GM19025 (cell line): ENCODE results near the gene OSMR.

Experiments
- ATAC-seq: cut with Tn5 transposase; IDR thresholded peaks from one replicate; pipeline ENCODE4 v1.9.1; 2021; ENCODE audit warnings: mild to moderate bottlenecking, low read depth, moderate library complexity; ENCODE audit not compliant: unreplicated experiment

The OSMR gene

DNA sequence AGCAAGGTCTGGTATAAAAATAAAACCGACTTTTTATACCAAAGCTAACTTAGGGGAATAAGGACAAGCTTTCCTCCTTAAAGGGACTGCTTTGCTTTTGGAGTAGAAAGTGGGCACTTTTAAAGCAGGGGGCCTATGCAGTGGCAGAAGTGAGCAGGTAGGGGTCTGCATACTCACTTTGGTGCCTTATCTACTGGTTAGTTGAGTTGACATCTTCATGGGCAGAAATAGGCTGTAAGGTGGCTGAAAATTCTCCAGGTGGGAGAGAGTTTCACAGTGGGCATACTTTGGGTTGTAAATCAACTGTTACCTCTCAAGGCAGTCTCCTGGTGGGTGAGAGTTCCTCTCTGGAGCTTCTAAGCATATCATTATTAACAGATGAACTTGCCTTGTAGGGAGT lies 24.8 kb downstream of the OSMR start:
- ATAC-seq = no peak

DNA sequence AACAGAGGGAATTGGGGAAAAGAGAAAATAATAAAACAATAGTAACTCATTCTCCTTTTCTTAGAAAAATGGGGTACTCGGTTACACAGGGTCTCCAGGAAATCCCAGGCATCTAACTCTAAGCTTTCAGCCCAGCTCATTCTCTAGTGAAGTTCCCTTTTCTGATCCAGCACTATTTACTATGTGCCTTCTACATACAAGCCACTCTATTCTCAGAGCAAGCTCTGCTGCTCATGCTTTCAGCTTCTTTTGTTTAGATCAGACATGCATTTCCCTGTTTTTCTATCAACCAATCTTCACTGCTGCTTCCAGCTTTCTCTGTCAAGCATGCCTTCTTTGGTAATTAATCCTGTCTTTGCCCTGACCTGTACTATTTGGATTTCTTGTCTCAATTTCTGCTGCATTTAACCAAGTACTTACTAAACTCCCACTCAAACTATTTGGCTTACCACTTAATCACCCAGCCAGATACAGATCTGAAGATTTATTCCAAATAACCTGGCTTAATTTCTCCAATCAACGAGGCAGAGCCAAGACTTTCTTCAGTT lies 25.3 kb downstream of the OSMR start:
- ATAC-seq = no peak

DNA sequence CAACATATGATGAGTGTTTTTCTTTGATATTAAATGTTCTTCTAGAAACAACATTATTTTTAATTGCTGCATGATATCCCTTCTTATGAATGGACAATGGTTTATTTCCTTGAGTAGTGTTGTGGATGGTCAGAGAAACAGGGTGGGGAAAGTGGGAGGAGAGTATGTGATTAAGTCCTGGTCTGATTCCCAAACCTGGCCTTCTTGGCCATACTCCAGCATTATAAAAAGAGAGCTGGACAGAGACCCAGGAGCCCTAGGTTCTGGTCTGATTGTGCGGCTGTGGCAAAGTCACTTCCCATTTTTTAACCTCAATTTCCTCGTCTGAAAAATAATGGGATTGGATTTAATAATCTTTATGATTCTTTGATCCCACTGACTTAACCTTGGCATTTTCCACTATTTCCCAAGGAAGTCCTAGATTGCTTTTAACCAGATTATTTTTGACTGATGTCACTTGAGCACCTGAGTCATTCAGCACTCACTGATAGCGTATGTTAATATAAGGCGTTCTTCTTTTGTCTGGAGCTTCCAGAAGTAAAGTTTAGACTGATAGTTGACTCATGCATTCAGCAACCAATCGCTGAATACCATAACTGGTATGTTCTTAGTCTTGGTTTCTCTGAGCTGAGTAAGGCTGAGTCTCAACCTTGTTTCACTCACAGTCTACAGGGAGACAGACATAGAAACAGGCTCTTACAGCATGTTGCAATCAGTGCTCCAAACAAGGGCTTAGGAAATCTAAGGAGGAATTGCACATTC lies 26.2 kb downstream of the OSMR start:
- no peak for ATAC-seq

DNA sequence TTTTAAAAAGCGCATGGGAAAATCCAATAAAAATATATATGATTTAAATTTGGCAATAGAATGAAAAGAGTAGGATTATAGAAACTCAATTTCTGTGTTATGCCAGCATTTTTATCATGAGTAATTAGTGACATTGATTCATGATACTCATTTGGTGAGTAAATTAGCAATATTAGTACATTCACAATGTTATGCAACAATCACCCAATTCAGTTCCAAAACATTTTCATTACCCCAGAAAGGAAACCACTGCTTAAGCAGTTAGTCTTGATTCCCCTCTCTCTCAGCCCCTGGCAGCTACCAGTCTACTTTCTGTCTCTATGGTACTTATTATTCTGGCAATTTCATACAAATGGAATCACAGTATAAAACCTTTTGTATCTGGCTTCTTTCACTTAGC lies 27.0 kb downstream of the OSMR start:
- no peak for ATAC-seq

DNA sequence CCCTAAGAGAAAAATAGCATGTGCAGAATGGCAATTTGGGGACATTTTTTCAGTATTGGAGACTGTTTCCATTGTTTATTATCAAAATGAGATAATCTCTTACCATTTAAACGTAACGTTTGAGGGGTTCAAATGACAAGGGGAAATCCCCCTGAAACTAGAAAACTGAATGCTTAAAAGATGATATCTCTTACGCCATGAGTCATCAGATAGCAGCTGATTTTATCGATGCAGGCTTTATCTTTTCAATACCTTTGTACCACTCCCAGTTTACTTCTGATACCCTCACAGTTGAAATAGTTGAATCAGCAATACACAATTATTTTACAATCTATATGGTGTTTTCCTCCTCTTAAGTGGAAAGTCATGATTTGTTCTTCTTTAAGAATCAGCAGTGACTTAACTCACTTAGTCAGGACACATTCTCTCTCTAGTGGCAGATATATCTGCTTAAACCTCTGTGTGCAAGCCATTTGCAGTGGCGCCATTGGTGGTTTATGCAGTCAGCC lies 29.2 kb downstream of the OSMR start:
- no peak for ATAC-seq

DNA sequence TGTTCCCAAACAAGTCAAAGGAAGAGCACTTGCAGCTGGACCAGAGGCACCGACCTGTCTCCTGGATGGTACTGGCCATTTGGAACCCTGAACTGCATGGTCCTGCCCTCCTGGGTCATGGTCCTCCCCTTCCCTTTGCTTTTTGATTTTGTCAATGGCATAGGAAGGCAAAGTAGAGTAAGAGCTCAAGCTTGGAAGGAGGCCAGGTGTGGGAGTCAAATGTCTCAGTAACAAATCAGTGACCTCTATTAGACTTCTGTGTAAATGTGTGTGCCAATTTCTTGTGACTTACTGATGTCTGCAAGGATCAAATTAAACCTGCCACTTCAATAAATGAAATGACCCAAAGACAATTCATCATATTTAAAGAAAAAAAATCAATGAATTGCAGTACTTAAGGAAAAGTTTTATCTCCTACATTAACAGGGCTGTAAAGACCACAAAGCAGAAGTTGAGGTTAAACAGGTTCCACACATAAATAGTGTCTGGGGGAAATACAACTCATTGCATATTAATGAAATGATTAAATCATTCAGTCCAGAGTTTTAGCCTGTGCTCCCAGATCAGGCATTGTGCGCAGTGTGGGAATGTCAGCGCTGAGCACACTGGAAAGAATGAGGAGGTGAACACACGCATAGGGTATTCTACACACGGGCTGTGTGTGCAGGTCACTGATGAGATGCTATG lies 32.7 kb downstream of the OSMR start:
- no peak for ATAC-seq

DNA sequence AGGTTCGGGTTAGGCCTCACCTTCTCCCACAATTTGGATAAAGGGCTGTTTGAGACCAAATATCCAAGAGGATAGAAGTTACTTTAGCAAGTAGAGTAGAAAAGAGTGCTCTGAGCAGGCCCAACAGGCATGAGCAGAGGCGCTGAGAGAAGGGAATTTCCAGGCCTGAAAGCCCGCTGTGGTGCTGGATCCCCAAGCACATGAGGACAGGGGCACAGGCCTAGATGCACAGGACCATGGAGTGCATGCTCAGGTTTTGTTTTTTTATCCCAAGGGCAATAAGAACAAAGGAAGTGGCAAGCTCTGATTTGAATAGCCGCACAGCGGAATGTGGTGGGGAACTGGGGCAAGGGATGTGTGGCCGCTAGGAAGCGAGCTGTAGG lies 33.3 kb downstream of the OSMR start:
- no peak for ATAC-seq

DNA sequence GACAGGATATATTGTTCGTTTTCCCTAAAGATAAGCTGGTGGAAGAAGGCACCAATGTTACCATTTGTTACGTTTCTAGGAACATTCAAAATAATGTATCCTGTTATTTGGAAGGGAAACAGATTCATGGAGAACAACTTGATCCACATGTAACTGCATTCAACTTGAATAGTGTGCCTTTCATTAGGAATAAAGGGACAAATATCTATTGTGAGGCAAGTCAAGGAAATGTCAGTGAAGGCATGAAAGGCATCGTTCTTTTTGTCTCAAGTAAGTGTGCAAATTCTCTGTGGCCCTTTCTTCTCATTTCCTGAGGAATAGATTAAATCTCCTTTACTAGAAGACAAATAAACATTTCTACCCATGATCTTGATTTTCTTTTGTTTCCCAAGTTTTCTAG lies 38.0 kb downstream of the OSMR start:
- no peak for ATAC-seq

DNA sequence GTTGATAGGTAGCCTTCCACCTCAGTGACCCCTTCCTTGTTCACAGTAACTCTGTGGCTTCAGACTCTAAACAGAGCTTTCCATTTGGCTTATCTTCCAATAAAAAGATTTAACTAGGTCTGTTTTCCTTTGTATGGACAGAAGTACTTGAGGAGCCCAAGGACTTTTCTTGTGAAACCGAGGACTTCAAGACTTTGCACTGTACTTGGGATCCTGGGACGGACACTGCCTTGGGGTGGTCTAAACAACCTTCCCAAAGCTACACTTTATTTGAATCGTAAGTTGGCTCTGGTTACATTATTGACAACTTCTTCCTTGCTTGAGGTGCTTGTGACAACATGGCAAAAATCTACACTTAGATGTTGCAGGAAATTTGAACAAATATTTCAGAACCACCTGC lies 39.4 kb downstream of the OSMR start:
- ATAC-seq = no peak

DNA sequence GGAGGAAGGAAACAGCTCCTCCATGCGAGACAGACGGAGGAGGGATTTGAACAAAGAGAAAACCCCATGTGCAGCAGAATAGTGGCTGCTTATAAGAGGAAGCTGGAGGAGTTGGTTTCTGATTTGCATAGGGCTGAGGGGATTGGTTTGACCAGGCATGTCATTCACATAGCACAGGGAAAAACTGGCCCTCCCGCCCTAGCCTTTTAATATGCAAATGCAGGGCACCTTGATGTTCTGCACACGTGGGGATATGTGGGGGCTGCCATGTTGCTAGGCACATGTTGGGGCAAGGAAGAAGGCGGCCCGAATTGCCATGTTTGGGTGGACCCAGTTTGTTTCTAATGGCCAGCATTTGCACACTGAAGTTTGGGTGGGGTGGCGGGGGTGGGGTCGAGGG lies 42.2 kb downstream of the OSMR start:
- no peak for ATAC-seq

DNA sequence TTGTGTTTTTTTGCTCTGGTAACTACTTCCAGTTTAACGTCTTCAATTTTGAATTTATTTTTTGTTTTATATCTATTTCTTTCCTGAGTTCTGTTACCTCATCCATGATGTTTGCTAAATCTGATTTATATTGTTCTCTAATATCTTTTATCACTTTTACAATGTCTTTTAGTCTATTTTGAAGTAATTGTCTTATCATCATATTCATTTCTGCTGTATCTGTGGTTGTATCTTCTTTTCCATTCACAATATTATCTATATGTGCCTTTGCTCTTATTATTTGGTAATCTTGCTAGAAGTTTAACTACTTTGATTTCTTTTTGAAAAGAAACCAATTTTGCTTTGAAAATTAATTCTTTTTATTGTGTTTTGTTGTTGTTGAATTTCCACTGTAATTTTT lies 43.6 kb downstream of the OSMR start:
- no peak for ATAC-seq

DNA sequence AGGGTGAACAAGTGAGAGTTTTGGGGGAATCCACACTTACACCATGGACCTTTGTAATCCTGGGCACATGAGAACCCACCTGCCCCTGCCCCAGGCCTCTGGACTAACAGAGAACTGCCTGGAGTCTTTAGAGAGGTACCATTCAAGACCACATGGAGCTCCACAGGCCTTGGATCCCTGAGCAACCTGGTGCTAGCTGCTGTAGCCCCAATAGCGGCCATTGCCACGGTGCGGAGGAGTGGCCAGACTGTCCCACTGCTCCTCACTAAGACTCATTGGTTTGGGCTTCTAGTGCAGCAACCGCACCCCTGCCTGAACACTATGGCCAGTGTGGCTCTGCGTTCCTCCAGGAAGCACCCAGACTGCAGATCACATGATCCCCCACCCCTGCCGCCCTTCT lies 45.8 kb downstream of the OSMR start:
- ATAC-seq = no peak

DNA sequence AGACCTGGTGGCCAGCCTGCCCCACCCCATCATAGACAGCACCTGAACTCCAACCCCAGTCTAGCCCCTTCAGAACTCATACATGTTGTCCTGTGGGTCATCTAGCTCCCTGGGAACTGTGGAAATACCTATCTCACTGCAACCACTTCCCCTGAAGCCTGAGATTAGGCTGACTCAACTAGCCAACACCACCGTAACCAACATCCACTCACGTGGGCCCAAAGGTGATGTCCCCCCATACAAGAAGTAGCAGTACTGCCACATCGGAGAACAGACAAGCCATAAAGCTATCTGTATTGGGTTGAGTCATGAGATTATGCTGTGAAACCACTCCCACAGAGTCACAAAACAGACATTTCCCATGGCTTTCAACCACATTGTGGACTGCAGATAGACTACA lies 46.6 kb downstream of the OSMR start:
- ATAC-seq = no peak

DNA sequence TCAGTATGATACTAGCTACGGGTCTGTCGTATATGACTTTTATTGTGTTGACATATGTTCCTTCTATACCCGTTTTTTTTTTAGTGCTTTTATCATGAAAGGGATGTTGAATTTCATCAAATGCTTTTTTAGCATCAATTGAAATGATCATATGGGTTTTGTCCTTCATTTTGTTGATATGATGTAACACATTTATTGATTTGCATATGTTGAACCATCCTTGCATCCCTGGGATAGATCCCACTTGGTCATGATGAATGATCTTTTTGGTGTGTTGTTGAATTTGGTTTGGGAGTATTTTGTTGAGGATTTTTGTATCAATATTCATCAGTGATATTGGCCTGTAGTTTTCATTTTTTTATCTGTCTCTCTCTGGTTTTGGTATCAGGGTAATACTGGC lies 50.9 kb downstream of the OSMR start:
- ATAC-seq = no peak

DNA sequence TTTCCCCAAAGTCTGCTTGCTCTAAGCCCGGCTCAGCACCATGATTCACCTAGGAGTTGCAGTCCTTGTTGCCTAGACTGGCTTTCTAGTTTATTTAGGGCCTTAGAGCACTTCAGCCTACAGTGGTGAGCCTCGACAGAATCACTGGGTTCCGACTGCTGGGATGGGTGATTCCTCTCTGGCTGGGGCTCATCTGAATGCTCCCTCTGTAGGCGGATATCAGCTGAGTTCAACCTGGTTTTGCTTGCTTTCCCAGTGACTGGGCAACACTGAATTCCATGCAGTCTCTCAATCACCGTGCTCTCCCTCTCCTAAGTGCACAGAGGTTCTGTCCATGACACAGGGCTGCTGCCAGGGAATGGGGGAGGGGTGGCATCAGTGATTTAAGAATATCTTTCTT lies 54.1 kb downstream of the OSMR start:
- ATAC-seq = no peak

DNA sequence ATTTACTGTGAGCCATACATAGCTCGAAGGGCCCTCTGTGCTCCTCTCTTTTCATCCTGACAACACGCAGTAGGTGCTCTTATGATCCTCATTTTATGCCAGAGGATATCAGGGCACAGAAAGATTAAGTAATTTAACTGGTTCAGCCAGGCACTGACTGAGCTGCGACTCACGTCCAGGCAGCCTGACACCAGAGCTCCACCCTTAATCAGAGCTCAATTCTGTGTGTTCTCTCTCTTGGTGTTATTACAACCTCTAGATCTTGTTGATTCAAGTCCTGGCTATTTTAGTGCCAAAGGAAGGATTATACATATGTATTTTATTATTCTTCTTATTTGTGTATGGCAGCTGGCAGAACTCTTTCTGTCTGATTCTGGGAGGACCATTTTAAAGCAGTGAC lies 59.7 kb downstream of the OSMR start:
- ATAC-seq = no peak

DNA sequence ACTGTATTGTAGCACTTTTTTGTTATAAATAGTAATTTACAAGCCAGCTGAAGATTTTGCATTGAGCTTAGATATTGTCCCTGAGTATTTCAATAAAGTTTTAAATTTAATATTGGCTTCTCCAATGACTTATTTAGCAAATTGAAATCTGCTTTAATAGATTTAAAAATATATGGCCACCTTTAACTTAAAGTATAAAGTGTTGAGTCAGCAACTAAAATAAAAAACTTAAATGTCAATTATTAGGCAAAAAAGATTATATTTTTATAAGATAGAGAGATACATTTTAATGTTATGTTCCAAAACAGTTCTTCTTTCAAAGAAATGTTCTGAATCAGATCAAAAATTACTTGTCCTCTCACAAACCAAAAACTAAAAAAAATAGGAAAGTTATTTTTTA lies 60.7 kb downstream of the OSMR start:
- no peak for ATAC-seq

DNA sequence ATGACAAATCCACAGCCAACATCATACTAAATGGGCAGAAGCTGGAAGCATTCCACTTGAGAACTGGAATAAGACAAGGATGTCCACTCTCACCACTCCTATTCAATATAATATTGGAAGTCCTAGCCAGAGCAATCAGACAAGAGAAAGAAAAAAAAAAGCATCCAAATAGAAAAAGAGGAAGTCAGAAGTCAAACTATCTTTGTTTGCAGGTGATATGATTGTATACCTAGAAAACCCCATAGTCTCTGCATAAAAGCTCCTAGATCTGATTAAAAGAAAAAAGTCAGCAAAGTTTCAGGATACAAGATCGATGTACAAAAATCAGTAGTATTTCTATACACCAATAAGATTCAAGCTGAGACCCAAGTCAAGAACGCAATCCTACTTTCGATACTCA lies 66.1 kb downstream of the OSMR start:
- ATAC-seq = no peak

DNA sequence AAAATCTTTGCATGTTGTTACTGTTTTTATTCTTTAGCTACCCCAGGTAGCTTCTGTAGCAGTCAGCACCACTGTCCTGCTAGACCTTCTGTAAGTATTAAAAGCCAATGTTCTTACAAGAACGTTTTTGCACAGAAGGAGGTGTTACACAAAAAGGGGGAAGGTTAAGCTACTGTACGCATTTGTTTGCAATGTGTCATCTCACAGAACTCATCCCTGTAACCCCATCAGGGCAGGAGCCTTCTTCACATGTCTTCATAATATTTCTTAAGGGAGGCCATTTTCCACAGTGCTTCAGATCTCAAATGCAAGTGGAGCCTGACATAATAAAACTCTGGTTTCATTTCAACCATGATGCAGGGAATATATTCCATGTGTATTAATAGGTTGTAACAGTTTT lies 67.9 kb downstream of the OSMR start:
- ATAC-seq = no peak

DNA sequence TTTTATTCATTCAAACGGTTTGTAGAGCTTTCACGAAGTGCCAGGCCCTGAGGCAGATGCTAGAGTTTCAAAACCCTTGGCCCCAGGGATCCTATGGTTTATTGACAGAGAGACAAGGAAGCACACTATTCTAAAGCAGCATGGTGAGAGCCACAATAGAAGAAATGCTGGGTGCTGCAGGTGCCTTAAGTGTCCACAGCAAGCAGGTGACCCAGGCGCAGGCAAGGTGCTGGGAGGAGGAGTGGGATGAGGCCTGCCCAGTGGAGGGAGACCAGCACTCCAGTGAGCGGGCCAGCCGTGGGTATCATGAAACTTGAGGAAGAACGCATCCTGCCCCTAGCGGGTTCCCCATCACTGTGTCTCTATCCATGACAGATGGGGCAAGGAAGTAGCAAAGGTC lies 71.0 kb downstream of the OSMR start:
- no peak for ATAC-seq

DNA sequence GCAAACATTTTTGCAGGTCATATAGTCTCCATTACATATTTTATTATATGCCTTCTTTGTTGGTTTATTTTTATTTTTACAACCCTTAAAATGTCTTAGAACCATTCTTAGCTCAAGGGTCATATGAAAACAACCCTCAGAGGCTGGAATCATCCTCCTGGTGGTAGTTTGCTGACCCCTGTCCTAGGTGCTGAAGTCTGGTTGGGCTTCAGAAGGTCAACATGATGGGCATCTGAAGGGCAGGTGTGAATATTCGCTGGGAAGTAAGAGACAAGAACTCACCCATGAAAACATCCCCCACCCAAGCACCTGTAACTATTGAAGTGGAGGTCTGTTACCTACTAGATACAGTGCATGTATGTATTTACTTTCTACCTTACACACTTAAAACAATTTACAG lies 75.4 kb downstream of the OSMR start:
- ATAC-seq = no peak

DNA sequence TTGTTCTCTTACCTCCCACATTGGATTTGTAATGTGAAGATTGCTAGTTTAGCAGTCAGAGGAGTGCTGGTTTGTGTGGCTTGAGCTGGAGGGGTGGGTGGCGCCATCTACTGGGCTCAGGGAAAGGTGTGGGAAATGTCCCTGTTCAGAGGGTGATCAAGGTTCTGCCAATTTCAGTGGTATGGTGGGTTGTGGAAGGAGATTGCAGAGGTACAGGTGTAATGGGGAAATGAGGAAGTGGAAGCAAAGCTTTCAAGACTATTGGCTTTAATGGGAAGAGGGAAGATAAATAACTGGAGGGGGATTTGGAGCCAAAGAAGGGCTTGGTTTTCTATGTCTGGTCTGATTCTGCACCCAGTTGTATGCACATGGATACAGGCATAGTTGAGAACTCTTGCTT lies 76.4 kb downstream of the OSMR start:
- no peak for ATAC-seq
